Adrenal gland (tissue), 5 donors: ENCODE data around the gene TIGAR.

Experiments used
- CTCF ChIP-seq, 6 experiments: fragments of 450-650 bp in 4 of 6; fragments of 200-600 bp in 2 of 6; sonication (generic) in 1 of 6; IDR thresholded peaks; 1 replicate in 5 of 6; 2 replicates in 1 of 6; pipeline versions ENCODE4 v1.5.1 to v1.8.0; 2016 to 2021; ENCODE audit warnings: antibody characterized with exemption in 6 of 6, mild to moderate bottlenecking in 2 of 6, moderate library complexity in 1 of 6
- POLR2A ChIP-seq, 2 donors: fragments of 450-650 bp; IDR thresholded peaks; one replicate each; pipeline ENCODE4 v1.6.1; 2017; ENCODE audit warnings: antibody characterized with exemption in 2 of 2, mild to moderate bottlenecking in 2 of 2, moderate library complexity in 1 of 2
- donor health status: DM: no; HTN: no; CAD: no.

GRCh38 chr12:4303750-4304149 is 17.3 kb upstream of the TIGAR start:
- TF ChIP-seq POLR2A (IDR thresholded peaks at IDR 0.05) (no peak), CTCF (IDR thresholded peaks at IDR 0.05) (no peak)
